ENCODE measurements around the gene TRIM66.

TRIM66 gene

DNA sequence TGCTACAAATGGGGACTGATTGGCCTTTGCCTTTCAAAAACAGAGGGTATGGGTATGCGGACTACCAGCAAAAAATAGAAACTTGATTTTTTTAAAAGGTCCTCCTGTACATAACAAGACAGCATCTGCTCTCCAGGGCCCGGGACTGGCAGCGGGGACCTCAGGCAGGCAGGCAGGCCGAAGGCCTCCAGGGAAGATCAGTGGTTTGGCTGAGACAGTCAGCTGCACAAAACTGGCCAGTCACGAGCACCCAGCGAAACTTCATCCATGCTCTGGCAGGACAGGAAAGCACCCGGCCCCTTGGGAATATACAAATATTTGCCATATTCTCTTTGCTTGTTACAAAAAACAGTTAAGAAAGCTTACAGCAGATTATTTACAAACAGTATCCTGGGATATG, 11.1 kb upstream of the TRIM66 start:
- no peak overlapping the region for H3K27ac ChIP-seq (ENCODE audit: low read depth, low read length)
- H3K4me1 ChIP-seq (ENCODE audit: control insufficient read depth, insufficient read depth, low read length) = no peaks in the 10 kb centered on the region
- peaks cover 35% of the 10 kb centered on the region for H3K36me3 ChIP-seq (ENCODE audit: control insufficient read depth, insufficient read depth, low read length)

DNA sequence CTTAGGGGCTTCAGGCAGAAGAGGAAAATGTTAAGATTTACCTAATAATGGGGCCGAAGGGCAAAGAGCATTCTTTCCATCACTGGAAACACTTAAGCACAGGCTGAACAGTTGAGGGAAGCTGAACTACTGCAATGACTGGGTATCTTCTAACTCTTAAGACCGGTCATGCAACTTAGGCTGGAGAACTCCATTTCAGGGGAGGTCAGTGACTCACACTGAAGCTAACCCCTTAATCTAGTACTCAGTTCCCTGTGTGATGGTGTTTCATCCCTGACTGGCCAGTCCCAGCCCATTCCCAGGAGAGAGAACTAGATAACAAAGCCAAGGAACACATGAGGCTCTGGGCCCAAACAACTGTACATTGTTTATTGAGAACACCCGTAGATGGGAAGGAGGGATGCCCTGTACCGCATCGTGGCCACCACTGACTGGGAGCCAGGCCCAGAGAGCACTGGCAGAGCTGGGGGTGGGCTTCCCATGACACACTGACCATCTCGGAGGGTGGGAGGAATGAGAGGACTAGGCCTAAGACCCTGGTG, 10.6 kb upstream of the TRIM66 start:
- Histone ChIP-seq H3K27me3 (ENCODE audit: control insufficient read depth, insufficient read depth, low read length) (no peaks in the 10 kb centered on the region), H3K36me3 (ENCODE audit: control insufficient read depth, insufficient read depth, low read length) (peaks cover 35% of the 10 kb centered on the region), H3K27ac (ENCODE audit: low read depth, low read length) (no peak overlapping the region), H3K4me1 (ENCODE audit: control insufficient read depth, insufficient read depth, low read length) (peaks cover 4% of the 10 kb centered on the region), H3K9ac (ENCODE audit: low read length) (no peak overlapping the region), H3K4me3 (ENCODE audit: low read length) (no peak overlapping the region)

More for the DNA sequence above, 11.1 kb upstream of the TRIM66 start:
- Histone ChIP-seq H3K4me3 (ENCODE audit: low read length) (no peak overlapping the region), H3K27me3 (ENCODE audit: control insufficient read depth, insufficient read depth, low read length) (no peaks in the 10 kb centered on the region), H3K9ac (ENCODE audit: low read length) (no peak overlapping the region)

DNA sequence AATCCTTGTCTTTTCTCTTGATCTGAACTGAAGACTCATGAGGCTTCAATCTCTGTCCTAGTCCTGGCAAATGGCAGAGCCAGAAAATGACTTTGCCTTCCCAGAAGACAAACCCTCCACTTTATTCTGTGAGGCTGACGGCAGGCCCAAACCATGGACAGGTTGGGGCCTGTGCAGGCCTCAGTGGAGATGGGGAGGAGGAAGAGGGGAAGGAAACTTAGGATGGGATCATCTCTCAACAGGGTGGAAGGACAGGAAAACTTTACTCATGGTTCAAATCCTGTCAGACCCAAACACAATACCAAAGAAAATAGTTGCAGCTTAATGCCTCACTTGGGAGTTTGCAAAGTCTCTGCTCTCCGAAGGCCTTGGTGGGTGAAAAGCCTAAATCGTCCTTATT, 10.0 kb upstream of the TRIM66 start:
- H3K36me3 ChIP-seq (ENCODE audit: control insufficient read depth, insufficient read depth, low read length) = peaks cover 35% of the 10 kb centered on the region
- no peak overlapping the region for H3K27ac ChIP-seq (ENCODE audit: low read depth, low read length)
- no peak overlapping the region for H3K9ac ChIP-seq (ENCODE audit: low read length)
- H3K4me3 ChIP-seq (ENCODE audit: low read length) = no peak overlapping the region
- H3K4me1 ChIP-seq (ENCODE audit: control insufficient read depth, insufficient read depth, low read length) = peaks cover 7% of the 10 kb centered on the region
- no peaks in the 10 kb centered on the region for H3K27me3 ChIP-seq (ENCODE audit: control insufficient read depth, insufficient read depth, low read length)

DNA sequence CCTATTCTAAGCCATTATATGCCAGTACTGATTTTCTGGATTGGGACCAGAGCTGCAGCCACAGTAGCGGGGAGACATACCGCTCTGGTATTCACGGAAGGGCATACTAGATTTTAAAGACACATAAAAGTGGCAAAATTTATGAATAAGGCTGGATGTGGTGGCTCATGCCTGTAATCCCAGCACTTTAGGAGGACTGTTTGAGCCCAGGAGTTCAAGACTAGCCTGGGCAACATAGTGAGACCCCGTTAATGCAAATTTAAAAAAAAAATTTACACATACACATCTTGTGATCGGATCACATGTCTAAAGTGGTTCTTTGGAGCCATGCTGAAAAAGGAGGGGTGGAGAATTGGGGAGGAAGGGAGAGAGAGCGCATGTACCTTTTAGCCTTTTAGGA, 9.1 kb upstream of the TRIM66 start:
- Histone ChIP-seq H3K36me3 (ENCODE audit: control insufficient read depth, insufficient read depth, low read length) (peaks cover 29% of the 10 kb centered on the region), H3K4me3 (ENCODE audit: low read length) (no peak overlapping the region), H3K27me3 (ENCODE audit: control insufficient read depth, insufficient read depth, low read length) (no peaks in the 10 kb centered on the region), H3K4me1 (ENCODE audit: control insufficient read depth, insufficient read depth, low read length) (peaks cover 7% of the 10 kb centered on the region), H3K27ac (ENCODE audit: low read depth, low read length) (no peak overlapping the region), H3K9ac (ENCODE audit: low read length) (no peak overlapping the region)

DNA sequence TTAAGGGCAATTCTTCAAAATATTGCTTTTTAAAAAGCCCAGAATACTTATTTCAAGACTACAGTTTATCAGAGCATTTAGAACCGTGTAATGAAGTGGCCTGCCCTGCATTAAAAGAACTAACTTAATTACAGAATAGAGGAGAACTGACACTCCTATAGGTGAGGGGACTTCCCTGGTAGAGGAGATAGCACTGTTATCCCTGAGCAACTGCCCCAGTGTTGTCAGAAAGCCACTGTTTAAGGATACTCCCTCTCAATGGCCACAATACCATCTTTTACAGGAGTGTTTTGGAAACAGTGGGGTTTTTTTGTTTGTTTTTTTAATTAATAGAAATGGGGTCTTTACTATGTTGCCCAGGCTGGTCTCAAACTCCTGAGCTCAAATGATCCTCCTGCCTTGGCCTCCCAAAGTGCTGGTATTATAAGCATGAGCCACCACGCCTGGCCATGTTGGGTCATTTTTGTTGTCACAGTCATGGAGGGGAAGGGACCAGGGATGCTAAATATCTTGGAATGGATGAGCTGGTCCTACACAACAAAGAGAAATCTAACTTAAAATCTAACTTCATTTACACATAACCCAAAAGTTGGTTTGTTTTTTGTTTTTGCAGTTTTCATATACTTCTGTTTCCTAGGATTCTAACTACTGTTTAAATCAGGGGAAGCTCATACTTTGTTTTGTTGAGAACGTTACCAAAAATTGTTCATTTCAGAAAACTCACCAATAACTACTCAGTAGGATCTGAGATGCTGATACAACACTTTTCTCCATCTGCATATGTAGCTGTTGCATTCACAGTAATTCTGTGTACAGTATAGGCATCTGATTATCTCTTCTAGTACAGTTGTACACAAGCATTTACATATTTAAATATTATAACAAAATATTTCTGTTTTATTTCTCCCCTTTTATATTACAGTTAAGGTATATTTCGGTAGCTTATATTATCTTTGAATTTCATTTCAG, 8.2 kb upstream of the TRIM66 start:
- H3K4me1 ChIP-seq (ENCODE audit: control insufficient read depth, insufficient read depth, low read length) = peaks cover 7% of the 10 kb centered on the region
- peaks cover 26% of the 10 kb centered on the region for H3K36me3 ChIP-seq (ENCODE audit: control insufficient read depth, insufficient read depth, low read length)
- no peak overlapping the region for H3K9ac ChIP-seq (ENCODE audit: low read length)
- no peak overlapping the region for H3K27ac ChIP-seq (ENCODE audit: low read depth, low read length)
- no peaks in the 10 kb centered on the region for H3K27me3 ChIP-seq (ENCODE audit: control insufficient read depth, insufficient read depth, low read length)
- no peak overlapping the region for H3K4me3 ChIP-seq (ENCODE audit: low read length)

DNA sequence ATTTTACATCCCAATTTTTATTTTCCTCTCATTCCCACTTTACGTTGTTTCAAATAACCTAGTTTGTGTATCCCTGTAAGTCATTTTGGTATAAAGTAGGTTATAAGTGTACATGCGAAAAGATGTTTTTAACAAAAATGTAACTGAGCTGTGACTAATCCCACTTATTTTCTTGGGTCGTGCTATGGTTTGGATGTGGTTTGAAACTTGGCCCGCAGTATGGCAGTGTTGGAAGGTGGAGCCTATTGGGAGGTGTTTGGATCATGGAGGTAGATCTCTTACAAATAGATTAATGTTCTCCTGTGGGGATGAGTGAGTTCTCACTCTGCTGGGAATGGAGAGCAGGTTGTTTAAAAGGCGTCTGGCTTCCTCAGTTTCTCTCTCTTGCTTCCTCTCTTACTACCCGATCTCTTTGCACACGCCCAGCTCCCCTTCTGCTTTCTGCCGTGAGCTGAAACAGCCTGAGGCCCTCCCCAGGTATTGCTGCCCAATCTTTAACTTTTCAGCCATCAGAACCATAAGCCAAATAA, 7.3 kb upstream of the TRIM66 start:
- Histone ChIP-seq H3K27me3 (ENCODE audit: control insufficient read depth, insufficient read depth, low read length) (no peaks in the 10 kb centered on the region), H3K4me1 (ENCODE audit: control insufficient read depth, insufficient read depth, low read length) (peaks cover 7% of the 10 kb centered on the region), H3K36me3 (ENCODE audit: control insufficient read depth, insufficient read depth, low read length) (peaks cover 27% of the 10 kb centered on the region), H3K9ac (ENCODE audit: low read length) (no peak overlapping the region), H3K4me3 (ENCODE audit: low read length) (no peak overlapping the region), H3K27ac (ENCODE audit: low read depth, low read length) (no peak overlapping the region)

DNA sequence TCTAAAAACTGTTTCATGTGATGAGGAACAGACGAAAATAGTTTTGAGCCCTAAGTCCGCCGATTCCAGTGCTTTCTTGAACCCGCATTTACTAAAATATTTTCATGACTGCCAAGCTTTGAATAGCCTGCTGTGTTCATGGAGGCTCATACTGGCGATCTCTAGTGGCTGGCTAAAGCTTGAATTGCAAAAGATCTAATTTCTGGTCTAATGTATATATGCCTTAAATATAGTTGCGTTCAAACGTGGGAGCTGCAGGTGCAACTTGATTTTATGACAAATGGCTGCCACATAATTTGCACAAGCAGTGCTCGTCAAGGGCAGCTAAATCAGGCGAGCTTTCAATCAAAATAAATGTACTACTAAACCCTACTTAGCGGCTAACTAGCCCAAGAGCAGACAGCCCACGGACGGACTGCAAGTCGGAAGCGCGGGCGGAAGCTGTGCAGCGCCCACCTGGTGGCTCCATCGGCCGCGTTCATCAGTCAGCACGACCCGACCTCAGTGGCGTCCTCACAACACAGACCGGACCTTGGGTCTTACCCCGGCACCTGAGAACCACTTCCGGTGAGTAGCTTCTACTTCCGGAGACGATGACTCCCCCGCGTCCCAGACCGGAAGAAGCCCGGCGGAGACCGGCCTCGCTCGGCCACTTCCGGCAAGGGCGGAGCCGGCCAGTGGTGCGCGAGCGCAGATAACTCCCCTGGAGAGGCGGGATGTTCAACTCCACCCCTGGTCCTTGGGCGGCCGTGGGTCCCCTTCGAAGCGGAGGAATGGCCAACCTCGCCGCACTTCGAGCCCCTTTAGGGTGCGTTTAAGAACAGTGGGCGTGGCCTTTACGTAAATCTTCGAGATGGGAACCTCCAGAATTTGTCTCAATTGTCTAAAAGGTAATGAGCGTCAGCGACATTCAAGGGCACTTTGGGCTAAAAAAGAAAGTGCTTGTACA, 6.2 kb upstream of the TRIM66 start:
- Histone ChIP-seq H3K9ac (ENCODE audit: low read length) (peak overlapping the region; percentile 53), H3K27me3 (ENCODE audit: control insufficient read depth, insufficient read depth, low read length) (no peaks in the 10 kb centered on the region), H3K36me3 (ENCODE audit: control insufficient read depth, insufficient read depth, low read length) (peaks cover 29% of the 10 kb centered on the region), H3K4me1 (ENCODE audit: control insufficient read depth, insufficient read depth, low read length) (peaks cover 11% of the 10 kb centered on the region), H3K4me3 (ENCODE audit: low read length) (peak overlapping the region; percentile 94), H3K27ac (ENCODE audit: low read depth, low read length) (peak overlapping the region; percentile 90)

DNA sequence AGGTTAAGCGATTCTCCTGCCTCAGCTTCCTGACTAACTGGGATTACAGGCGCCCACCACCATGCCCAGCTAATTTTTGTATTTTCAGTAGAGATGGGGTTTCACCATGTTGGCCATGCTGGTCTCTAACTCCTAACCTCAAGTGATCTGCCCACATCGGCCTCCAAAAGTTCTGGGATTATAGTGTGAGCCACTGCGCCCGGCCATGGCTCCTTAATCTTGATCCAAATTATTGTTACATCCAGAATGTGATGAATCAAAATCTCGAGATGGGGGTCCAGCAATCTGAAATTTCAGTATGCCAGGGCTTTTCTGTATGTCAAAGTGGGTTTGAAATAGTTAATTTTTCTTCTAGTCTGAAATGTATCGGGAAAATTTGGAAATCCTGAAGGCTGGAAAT, 3.9 kb upstream of the TRIM66 start:
- peaks cover 16% of the 10 kb centered on the region for H3K4me1 ChIP-seq (ENCODE audit: control insufficient read depth, insufficient read depth, low read length)
- no peak overlapping the region for H3K27ac ChIP-seq (ENCODE audit: low read depth, low read length)
- peaks cover 17% of the 10 kb centered on the region for H3K36me3 ChIP-seq (ENCODE audit: control insufficient read depth, insufficient read depth, low read length)
- H3K9ac ChIP-seq (ENCODE audit: low read length) = no peak overlapping the region
- no peak overlapping the region for H3K4me3 ChIP-seq (ENCODE audit: low read length)
- H3K27me3 ChIP-seq (ENCODE audit: control insufficient read depth, insufficient read depth, low read length) = no peaks in the 10 kb centered on the region

DNA sequence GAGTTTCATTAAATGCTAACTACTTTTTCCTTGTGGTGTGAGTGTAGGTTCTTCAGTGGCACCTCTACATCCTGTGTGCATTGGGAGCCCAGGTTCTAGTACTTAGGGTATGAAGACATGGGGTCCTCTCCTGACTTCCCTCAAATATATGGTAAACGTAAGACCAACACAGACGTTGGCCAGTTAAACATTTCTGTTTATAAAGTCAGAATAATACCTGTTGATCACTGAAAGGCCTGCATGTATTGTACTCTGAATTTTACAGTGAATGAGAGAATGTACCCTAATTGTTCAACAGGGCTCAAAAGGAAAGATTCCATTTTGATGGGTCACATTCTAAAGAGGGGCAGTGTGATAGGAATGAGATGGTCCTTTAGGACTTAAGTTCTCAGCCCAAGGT, 3.4 kb upstream of the TRIM66 start:
- Histone ChIP-seq H3K9ac (ENCODE audit: low read length) (no peak overlapping the region), H3K27me3 (ENCODE audit: control insufficient read depth, insufficient read depth, low read length) (no peaks in the 10 kb centered on the region), H3K36me3 (ENCODE audit: control insufficient read depth, insufficient read depth, low read length) (peaks cover 17% of the 10 kb centered on the region), H3K4me1 (ENCODE audit: control insufficient read depth, insufficient read depth, low read length) (peaks cover 16% of the 10 kb centered on the region), H3K27ac (ENCODE audit: low read depth, low read length) (no peak overlapping the region), H3K4me3 (ENCODE audit: low read length) (no peak overlapping the region)

DNA sequence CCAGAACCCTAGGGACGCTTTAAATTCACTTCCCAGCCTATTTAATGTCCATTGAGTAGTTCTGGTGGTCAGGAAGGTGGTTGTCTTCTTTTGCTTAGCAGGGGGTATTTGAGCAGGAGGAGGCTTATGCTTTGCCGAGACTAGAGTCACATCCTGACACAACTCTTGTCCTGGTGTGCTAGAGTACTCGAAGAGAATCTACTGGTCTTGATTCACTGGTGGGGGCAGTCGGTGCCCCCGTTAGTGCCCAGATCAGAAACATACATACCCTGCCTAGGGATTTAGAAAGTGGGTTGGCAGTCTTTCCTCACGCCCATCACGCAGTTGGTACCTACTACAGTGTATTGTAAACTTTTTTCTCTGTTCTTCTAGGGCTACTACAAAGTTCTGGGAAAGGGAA, 2.8 kb upstream of the TRIM66 start:
- H3K36me3 ChIP-seq (ENCODE audit: control insufficient read depth, insufficient read depth, low read length) = peaks cover 17% of the 10 kb centered on the region
- H3K27me3 ChIP-seq (ENCODE audit: control insufficient read depth, insufficient read depth, low read length) = no peaks in the 10 kb centered on the region
- H3K27ac ChIP-seq (ENCODE audit: low read depth, low read length) = no peak overlapping the region
- no peak overlapping the region for H3K9ac ChIP-seq (ENCODE audit: low read length)
- no peak overlapping the region for H3K4me3 ChIP-seq (ENCODE audit: low read length)
- peaks cover 16% of the 10 kb centered on the region for H3K4me1 ChIP-seq (ENCODE audit: control insufficient read depth, insufficient read depth, low read length)

DNA sequence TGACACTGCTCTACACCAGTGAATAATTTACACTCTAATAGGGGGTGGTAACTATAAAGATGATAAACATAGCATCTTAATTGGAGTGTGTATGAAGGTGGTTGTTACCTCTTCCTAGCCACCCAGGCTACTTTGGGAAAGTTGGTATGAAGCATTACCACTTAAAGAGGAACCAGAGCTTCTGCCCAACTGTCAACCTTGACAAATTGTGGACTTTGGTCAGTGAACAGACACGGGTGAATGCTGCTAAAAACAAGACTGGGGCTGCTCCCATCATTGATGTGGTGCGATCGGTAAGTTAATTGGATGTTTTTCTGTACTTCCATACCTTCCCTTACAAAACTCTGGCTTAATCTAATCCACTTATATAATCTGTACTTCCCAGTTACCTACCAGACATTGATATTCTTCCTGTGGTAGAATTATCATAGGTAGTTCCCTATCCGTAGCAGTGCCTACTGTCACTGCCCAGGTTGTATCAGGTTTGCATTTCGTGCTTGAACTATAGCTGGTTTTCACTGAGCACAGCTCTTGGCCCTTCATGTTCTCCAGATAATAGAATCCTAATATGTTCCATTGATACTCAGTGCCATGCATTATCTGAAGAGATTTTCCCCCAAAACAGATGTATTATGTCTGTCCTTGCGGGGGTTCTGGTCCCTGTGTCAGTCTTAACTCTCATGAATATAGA, 2.3 kb upstream of the TRIM66 start:
- no peaks in the 10 kb centered on the region for H3K27me3 ChIP-seq (ENCODE audit: control insufficient read depth, insufficient read depth, low read length)
- peaks cover 17% of the 10 kb centered on the region for H3K36me3 ChIP-seq (ENCODE audit: control insufficient read depth, insufficient read depth, low read length)
- no peak overlapping the region for H3K4me3 ChIP-seq (ENCODE audit: low read length)
- no peak overlapping the region for H3K9ac ChIP-seq (ENCODE audit: low read length)
- H3K4me1 ChIP-seq (ENCODE audit: control insufficient read depth, insufficient read depth, low read length) = peaks cover 16% of the 10 kb centered on the region
- H3K27ac ChIP-seq (ENCODE audit: low read depth, low read length) = no peak overlapping the region

Measured in rectal smooth muscle tissue (tissue), 1 donor.